ENCODE measurements around the gene PKMYT1. TPM values are rescaled to one million over a fixed set of nuclear protein-coding genes. Genes with fewer than 3 reads are reported as not detected.

The PKMYT1 gene
- total RNA-seq, 1 donor from 2014 or later, result 4.6 TPM

DNA sequence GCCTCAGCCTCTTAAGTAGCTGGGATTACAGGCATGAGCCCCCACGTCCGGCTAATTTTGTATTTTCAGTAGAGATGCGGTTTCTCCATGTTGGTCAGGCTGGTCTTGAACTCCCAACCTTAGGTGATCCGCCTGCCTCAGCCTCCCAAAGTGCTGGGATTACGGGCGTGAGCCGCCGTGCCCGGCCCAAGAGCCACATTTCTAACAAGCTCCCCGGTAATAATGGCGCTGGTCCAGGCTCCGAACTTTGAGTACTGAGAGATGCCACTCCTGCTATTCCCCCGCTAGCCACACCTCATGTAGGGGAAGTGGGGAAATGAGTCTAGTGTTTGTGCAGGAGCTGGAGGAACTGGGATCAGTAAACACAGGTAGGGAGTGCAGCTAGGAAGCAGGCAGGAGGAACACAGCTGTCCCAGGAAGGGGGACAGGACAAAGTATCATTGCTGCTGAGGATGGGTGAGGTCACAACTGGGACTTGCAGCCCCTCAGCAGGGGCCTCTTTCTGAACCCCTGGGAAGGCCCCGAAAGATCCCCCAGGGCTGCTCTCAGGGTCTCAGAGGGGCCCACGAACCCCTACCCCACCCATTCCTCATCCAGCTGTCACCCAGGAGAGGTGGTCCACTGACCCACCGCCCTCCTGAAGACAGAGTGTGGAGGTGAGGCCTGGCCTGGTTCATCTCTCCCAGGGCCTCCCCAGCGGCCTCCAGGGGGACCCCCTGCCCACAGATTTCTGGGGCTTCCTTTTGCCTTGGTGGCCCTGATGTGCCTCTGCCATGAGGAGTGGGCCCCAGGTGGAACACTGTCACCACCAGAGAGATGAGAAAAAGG is 19.8 kb downstream of the PKMYT1 start:
- no peaks in the 10 kb centered on the region for H3K9me3 Mint-ChIP-seq
- TF ChIP-seq EZH2phosphoT487 (IDR thresholded peaks at IDR 0.05) (no peak), CTCF (IDR thresholded peaks at IDR 0.05) (peak; percentile 4)
- H3K27me3 ChIP-seq, result peaks cover 36% of the 10 kb centered on the region
- H3K27ac Mint-ChIP-seq, result no peak overlapping the region
- H3K4me3 Mint-ChIP-seq, result peak overlapping the region; percentile 58
- H3K4me1 Mint-ChIP-seq, result peaks cover 9% of the 10 kb centered on the region
- H3K9me3 ChIP-seq (ENCODE audit: low read depth), result no peaks in the 10 kb centered on the region
- no peaks in the 10 kb centered on the region for H3K36me3 Mint-ChIP-seq
- H3K4me1 ChIP-seq, result peaks cover 18% of the 10 kb centered on the region
- H4K20me1 ChIP-seq (ENCODE audit: low read depth), result peaks cover 4% of the 10 kb centered on the region
- H3K4me3 ChIP-seq, result no peak overlapping the region
- no peak for DNase-seq (ENCODE audit: low spot score)
- no peak overlapping the region for H3K9ac ChIP-seq
- no peaks in the 10 kb centered on the region for H3K79me2 ChIP-seq (ENCODE audit: low read depth)
- H3K36me3 ChIP-seq, result no peaks in the 10 kb centered on the region
- H2AFZ ChIP-seq (replicated peaks), result no peak overlapping the region
- peaks cover 15% of the 10 kb centered on the region for H3K27me3 Mint-ChIP-seq (ENCODE audit: insufficient read depth, low read depth)
- peaks cover 29% of the 10 kb centered on the region for H3F3A ChIP-seq (ENCODE audit: low read depth)
- no peak overlapping the region for H3K27ac ChIP-seq
- no peak overlapping the region for H3K4me2 ChIP-seq

DNA sequence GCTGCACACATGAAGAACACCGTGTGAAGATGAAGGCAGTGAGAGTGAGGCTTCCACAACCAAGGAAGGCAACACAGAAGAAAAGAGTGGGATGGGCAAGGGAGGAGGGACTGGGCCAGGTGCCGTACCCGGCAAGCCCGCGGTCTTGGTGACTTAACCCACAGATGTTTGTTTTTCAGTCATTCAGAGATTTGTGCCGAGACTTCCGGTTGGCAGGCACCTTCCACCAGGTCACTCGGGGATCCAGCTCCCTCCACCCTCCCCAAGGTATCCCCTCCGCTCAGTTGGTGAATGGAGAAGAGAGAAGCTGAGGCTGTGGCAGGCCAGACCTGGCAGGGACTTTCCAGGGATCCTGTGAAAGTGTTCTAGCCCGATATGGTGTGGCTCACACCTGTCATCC is 21.0 kb downstream of the PKMYT1 start:
- H3K36me3 Mint-ChIP-seq, result no peaks in the 10 kb centered on the region
- Histone ChIP-seq H3K9ac (no peak overlapping the region), H3K9me3 (ENCODE audit: low read depth) (no peaks in the 10 kb centered on the region), H3K36me3 (no peaks in the 10 kb centered on the region), H4K20me1 (ENCODE audit: low read depth) (no peaks in the 10 kb centered on the region), H3K4me1 (peaks cover 13% of the 10 kb centered on the region), H3K79me2 (ENCODE audit: low read depth) (no peaks in the 10 kb centered on the region), H3K4me3 (no peak overlapping the region), H3K27me3 (peaks cover 24% of the 10 kb centered on the region), H3K27ac (no peak overlapping the region), H3F3A (ENCODE audit: low read depth) (peaks cover 18% of the 10 kb centered on the region), H3K4me2 (no peak overlapping the region), H2AFZ (replicated peaks) (no peak overlapping the region)
- H3K9me3 Mint-ChIP-seq, result no peaks in the 10 kb centered on the region
- H3K27me3 Mint-ChIP-seq (ENCODE audit: insufficient read depth, low read depth), result peaks cover 15% of the 10 kb centered on the region
- no peak for TF ChIP-seq CTCF (IDR thresholded peaks at IDR 0.05)
- TF ChIP-seq EZH2phosphoT487 (IDR thresholded peaks at IDR 0.05), result no peak
- TF ChIP-seq EZH2 (IDR thresholded peaks at IDR 0.05), result no peak
- no peak overlapping the region for H3K4me3 Mint-ChIP-seq
- no peak overlapping the region for H3K27ac Mint-ChIP-seq
- no peak for DNase-seq (ENCODE audit: low spot score)
- peaks cover 11% of the 10 kb centered on the region for H3K4me1 Mint-ChIP-seq

DNA sequence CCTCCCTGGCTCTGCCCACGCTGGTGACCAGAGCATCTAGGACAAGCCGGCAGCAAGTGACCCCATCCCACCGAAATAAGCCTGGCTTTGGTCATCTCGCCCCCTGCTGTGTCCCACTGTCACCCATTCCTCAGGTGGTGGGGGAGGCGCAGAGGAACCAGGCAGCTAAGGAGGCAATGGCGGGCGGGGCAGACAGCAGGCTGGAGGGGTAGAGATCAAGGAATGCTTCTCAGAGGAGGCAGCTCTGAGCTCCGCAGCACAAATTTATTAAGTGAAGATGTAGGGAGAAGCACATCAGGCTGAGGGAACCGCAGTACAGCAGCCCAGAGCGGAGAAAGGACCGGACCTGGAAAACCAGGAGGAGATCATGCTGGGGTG is 23.7 kb downstream of the PKMYT1 start:
- no peaks in the 10 kb centered on the region for H3K4me1 ChIP-seq
- no peaks in the 10 kb centered on the region for H3K36me3 ChIP-seq
- no peak overlapping the region for H3K4me2 ChIP-seq
- no peak for DNase-seq (ENCODE audit: low spot score)
- Mint-ChIP-seq H3K36me3 (no peaks in the 10 kb centered on the region), H3K4me1 (peaks cover 7% of the 10 kb centered on the region), H3K4me3 (peak overlapping the region; percentile 44), H3K27me3 (ENCODE audit: insufficient read depth, low read depth) (peaks cover 8% of the 10 kb centered on the region), H3K27ac (no peak overlapping the region), H3K9me3 (no peaks in the 10 kb centered on the region)
- H3K27me3 ChIP-seq, result no peaks in the 10 kb centered on the region
- no peak overlapping the region for H3K4me3 ChIP-seq
- H3K9me3 ChIP-seq (ENCODE audit: low read depth), result no peaks in the 10 kb centered on the region
- no peaks in the 10 kb centered on the region for H3K79me2 ChIP-seq (ENCODE audit: low read depth)
- H4K20me1 ChIP-seq (ENCODE audit: low read depth), result no peaks in the 10 kb centered on the region
- H3F3A ChIP-seq (ENCODE audit: low read depth), result no peaks in the 10 kb centered on the region
- no peak overlapping the region for H3K9ac ChIP-seq
- H3K27ac ChIP-seq, result no peak overlapping the region
- H2AFZ ChIP-seq (replicated peaks), result no peak overlapping the region
- TF ChIP-seq EZH2phosphoT487 (IDR thresholded peaks at IDR 0.05), result no peak
- TF ChIP-seq EZH2 (IDR thresholded peaks at IDR 0.05), result no peak
- no peak for TF ChIP-seq CTCF (IDR thresholded peaks at IDR 0.05)

All from neural progenitor cell (in vitro differentiated cells).